ENCODE results near the gene UFSP1. TPM values are rescaled to one million over a fixed set of nuclear protein-coding genes. Genes with fewer than 3 reads are reported as not detected.

The UFSP1 gene
- polyA plus RNA-seq, 1 donor from 2014 or later, result 2.4 TPM

- H3K36me3 ChIP-seq (ENCODE audit: insufficient read depth, low read length), result no peaks in the 10 kb centered on the region
- no peak overlapping the region for H3K4me2 ChIP-seq (ENCODE audit: low read length)
- no peak overlapping the region for H3K4me3 ChIP-seq (ENCODE audit: low read length)
- H3K9ac ChIP-seq (ENCODE audit: low read length), result no peak overlapping the region
- no peak overlapping the region for H3K27ac ChIP-seq (ENCODE audit: low read length)
- H3K27me3 ChIP-seq (ENCODE audit: insufficient read depth, low read depth, low read length), result no peaks in the 10 kb centered on the region
- H3K79me2 ChIP-seq (replicated peaks; ENCODE audit: insufficient read depth, low read length), result no peaks in the 10 kb centered on the region
- no peaks in the 10 kb centered on the region for H4K20me1 ChIP-seq (ENCODE audit: insufficient read depth)
- TF ChIP-seq, protein P1, sequence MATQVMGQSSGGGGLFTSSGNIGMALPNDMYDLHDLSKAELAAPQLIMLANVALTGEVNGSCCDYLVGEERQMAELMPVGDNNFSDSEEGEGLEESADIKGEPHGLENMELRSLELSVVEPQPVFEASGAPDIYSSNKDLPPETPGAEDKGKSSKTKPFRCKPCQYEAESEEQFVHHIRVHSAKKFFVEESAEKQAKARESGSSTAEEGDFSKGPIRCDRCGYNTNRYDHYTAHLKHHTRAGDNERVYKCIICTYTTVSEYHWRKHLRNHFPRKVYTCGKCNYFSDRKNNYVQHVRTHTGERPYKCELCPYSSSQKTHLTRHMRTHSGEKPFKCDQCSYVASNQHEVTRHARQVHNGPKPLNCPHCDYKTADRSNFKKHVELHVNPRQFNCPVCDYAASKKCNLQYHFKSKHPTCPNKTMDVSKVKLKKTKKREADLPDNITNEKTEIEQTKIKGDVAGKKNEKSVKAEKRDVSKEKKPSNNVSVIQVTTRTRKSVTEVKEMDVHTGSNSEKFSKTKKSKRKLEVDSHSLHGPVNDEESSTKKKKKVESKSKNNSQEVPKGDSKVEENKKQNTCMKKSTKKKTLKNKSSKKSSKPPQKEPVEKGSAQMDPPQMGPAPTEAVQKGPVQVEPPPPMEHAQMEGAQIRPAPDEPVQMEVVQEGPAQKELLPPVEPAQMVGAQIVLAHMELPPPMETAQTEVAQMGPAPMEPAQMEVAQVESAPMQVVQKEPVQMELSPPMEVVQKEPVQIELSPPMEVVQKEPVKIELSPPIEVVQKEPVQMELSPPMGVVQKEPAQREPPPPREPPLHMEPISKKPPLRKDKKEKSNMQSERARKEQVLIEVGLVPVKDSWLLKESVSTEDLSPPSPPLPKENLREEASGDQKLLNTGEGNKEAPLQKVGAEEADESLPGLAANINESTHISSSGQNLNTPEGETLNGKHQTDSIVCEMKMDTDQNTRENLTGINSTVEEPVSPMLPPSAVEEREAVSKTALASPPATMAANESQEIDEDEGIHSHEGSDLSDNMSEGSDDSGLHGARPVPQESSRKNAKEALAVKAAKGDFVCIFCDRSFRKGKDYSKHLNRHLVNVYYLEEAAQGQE (IDR thresholded peaks at IDR 0.05; ENCODE audit: borderline replicate concordance), result no peak
- TF ChIP-seq RAD21 (conservative IDR thresholded peaks at IDR 0.05), result no peak
- TF ChIP-seq TAF1 (IDR thresholded peaks at IDR 0.05; ENCODE audit: low read depth), result no peak
- no peak for TF ChIP-seq SMC3 (conservative IDR thresholded peaks at IDR 0.05; ENCODE audit: poor library complexity)
- no peak for TF ChIP-seq CTCF (IDR thresholded peaks at IDR 0.05; ENCODE audit: poor library complexity, severe bottlenecking)
- no peak for TF ChIP-seq EP300 (conservative IDR thresholded peaks at IDR 0.05; ENCODE audit: poor library complexity, severe bottlenecking)
- no peak for TF ChIP-seq MXI1 (conservative IDR thresholded peaks at IDR 0.05; ENCODE audit: poor library complexity, severe bottlenecking)
- TF ChIP-seq EZH2 (IDR thresholded peaks at IDR 0.05; ENCODE audit: borderline replicate concordance, insufficient read depth, low read length, poor library complexity, severe bottlenecking), result no peak
- no peak for TF ChIP-seq POLR2AphosphoS5 (IDR thresholded peaks at IDR 0.05)
- H2AFZ ChIP-seq (ENCODE audit: low read depth, low read length), result no peak overlapping the region
- H3K9me3 ChIP-seq (ENCODE audit: low read length), result no peaks in the 10 kb centered on the region
- no peaks in the 10 kb centered on the region for H3F3A ChIP-seq (ENCODE audit: insufficient read depth, low read length, poor library complexity, severe bottlenecking)
- H3K9me2 ChIP-seq (ENCODE audit: insufficient read depth, low read length), result no peaks in the 10 kb centered on the region
Measured at GRCh38 chr7:100859856-100860255, 29.7 kb downstream of the UFSP1 start.

DNA sequence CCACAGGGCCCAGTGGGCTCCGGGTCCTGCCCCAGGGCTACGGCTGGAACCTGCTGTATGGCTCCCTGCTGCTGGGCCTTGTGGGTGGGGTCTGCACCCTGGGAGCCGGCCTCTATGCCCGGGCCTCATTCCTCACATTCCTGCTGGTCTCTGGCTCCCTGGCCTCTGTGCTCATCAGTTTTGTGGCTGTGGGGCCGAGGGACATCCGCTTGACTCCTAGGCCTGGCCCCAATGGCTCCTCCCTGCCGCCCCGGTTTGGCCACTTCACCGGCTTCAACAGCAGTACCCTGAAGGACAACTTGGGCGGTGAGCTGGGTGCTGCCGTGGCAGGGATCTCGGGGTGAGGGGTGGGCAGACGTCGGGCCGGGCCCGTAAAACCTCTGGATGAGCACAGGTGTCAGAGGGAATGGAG, 32.6 kb downstream of the UFSP1 start:
- no peaks in the 10 kb centered on the region for H3K36me3 ChIP-seq (ENCODE audit: insufficient read depth, low read length)

More for the DNA sequence above, 32.6 kb downstream of the UFSP1 start:
- Histone ChIP-seq H3K4me2 (ENCODE audit: low read length) (no peak overlapping the region), H3K9me3 (ENCODE audit: low read length) (no peaks in the 10 kb centered on the region), H3K9ac (ENCODE audit: low read length) (no peak overlapping the region), H4K20me1 (ENCODE audit: insufficient read depth) (no peaks in the 10 kb centered on the region), H3K27ac (ENCODE audit: low read length) (no peak overlapping the region), H3K4me3 (ENCODE audit: low read length) (no peak overlapping the region), H2AFZ (ENCODE audit: low read depth, low read length) (no peak overlapping the region), H3K27me3 (ENCODE audit: insufficient read depth, low read depth, low read length) (no peaks in the 10 kb centered on the region), H3K79me2 (replicated peaks; ENCODE audit: insufficient read depth, low read length) (no peaks in the 10 kb centered on the region), H3F3A (ENCODE audit: insufficient read depth, low read length, poor library complexity, severe bottlenecking) (no peaks in the 10 kb centered on the region), H3K9me2 (ENCODE audit: insufficient read depth, low read length) (no peaks in the 10 kb centered on the region)
- no peak for TF ChIP-seq SMC3 (conservative IDR thresholded peaks at IDR 0.05; ENCODE audit: poor library complexity)
- no peak for TF ChIP-seq RAD21 (conservative IDR thresholded peaks at IDR 0.05)
- no peak for TF ChIP-seq CTCF (IDR thresholded peaks at IDR 0.05; ENCODE audit: poor library complexity, severe bottlenecking)
- TF ChIP-seq TAF1 (IDR thresholded peaks at IDR 0.05; ENCODE audit: low read depth), result no peak
- no peak for TF ChIP-seq EZH2 (IDR thresholded peaks at IDR 0.05; ENCODE audit: borderline replicate concordance, insufficient read depth, low read length, poor library complexity, severe bottlenecking)
- TF ChIP-seq EP300 (conservative IDR thresholded peaks at IDR 0.05; ENCODE audit: poor library complexity, severe bottlenecking), result no peak
- TF ChIP-seq MXI1 (conservative IDR thresholded peaks at IDR 0.05; ENCODE audit: poor library complexity, severe bottlenecking), result no peak
- no peak for TF ChIP-seq POLR2AphosphoS5 (IDR thresholded peaks at IDR 0.05)
- TF ChIP-seq, protein P1 (IDR thresholded peaks at IDR 0.05; ENCODE audit: borderline replicate concordance), result no peak
